HG03460 (cell line): ENCODE data around the gene FOXI2.

Experiments used
- ATAC-seq: cut with Tn5 transposase; IDR thresholded peaks from one replicate; pipeline ENCODE4 v1.9.1; 2021; ENCODE audit not compliant: unreplicated experiment

Gene FOXI2

DNA sequence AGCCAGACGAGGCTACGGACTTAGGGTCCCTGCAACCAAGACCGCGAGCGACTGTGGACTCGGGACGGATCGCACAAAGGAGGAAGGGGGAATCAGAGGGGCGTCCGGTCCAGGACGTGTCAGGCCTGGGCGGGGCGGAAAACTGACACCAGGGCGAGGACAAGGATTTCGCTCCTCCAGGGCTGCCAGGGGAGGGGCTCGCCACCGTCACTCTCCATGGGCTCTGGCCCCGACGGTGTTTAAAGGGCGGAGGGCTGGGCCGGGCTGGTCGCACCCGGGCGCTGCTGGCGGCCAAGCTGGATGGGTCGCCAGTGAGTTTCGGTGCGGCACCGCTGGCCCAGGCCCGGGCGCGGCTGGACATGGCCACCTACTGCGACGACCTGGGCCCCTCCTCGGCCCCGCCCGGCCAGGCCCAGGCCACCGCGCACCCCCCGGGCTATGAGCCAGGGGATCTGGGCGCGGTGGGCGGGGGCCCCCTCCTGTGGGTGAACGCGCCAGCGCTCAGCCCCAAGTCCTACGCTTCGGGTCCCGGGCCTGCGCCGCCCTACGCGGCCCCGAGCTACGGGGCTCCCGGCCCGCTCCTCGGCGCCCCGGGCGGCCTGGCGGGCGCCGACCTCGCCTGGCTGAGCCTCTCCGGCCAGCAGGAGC, at the start of gene FOXI2:
Gene FOXI2 (plus strand): TSS at position 271 of the 648 bp plus-strand sequence. CDS start 89 bp downstream, at position 360.
- no peak for ATAC-seq

DNA sequence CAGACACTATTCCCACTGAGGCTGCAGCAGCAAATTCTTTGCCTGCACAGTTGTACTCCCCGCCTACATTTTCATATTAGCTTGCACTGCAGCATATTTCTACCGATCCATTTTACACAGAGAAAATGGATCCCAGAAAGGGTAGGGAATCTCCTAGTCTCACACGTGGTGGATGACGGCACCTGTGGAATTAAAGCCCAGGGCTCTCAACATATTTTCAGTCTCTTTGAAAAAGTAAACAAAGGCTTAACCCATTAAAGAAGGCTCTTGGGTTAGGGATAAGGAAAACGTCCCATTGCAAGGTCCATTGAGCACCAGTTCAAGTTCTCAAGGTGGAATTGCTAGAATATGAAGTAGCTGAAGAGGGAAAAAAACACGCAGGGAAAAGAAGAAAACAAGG, 49.4 kb upstream of the FOXI2 start:
- ATAC-seq, result no peak

DNA sequence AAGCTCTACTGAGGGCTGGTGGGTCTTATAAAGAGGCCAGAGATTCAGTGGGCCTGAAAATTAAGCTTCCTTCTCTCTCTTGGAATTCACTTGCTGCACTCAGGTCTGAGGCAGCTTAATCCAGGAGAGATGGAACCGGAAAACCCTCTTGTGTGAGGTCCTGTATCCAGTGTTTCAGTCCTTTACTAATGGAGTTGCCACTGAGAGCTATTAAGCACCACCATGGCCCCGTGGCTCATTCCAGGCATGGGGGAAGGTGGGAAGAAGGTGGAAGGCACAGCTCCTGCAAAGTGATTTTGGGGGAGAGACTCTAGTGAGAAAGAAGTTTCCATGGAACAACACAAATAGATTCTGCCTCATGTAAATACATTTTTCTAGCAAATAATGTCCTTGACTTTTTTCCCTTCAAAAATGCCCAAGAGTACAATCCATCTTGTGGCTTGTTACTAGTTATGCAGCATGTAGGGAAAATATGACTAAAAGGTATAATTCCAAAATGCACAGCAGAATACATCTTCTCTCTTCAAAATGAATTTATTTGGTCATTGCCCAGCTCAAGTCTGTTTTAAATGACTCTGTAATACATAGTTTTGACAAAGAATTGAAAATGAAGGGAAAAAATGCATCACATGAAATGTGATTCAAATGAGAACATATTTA, 46.7 kb upstream of the FOXI2 start:
- no peak for ATAC-seq

DNA sequence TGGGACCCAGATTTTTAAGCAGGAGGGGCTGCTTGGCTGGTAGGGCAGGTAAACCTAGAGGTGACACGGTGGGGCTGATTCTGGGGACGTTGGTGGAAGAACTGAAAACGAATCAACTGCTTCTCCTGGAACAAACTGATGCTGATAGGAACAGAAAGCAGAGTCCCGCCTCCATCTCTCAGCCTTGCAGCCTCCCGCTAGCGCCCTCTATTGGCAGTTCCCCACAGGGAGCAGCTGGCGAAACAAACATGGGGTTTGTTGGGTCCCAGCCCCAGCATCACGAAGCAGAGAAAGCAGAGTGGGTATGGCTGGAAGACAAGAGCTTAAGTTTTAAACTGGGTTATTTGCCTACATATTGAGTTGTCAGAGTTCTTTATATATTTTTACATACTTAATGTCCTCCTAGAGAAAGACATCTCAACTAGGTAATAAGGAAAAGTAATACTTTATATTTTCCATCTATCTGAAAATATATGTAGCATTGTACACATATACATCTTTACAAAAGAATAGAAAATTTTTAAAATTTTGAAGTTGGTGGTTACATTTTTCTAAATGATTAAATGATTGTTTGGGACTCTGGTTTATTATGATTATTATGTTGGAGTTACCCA, 42.3 kb upstream of the FOXI2 start:
- peak; percentile 62 for ATAC-seq

DNA sequence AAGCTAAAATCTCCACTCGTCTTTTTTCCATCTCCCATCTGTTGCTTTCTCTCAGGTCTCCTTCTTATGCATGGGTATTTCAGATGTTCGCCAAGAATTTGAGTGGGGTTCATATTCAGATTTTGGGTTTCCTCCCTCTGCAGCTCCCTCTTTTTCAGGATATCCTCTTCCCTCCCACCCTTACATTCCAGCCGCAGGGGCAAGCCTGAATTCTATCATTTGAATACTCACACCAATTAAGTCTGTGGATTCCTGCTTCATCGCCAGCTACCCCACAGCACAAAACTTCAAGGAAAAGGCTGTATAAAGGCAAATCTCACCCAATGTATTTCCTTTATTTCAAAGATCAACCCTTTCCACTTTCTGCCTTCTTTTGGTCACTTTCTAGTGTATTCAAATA, 41.6 kb upstream of the FOXI2 start:
- ATAC-seq, result no peak

DNA sequence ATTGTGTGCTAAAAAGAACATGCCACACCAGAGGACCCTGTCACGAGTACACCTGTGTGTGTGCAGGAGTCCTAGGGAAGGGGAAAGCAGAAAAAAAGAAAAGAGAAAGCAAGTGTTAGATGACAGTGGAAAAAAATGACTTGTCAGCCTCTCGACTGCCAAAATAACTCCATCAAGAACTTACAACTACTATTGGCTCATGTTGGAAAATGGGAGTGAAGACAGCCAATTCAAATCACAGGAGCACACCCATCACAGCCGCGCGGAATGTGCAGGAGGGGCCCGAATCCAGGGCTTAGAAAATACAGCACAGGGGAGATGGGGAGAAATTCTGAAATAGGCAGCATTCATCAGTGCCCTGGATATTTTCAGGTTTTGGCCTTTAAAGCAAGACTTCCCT, 38.1 kb upstream of the FOXI2 start:
- no peak for ATAC-seq

DNA sequence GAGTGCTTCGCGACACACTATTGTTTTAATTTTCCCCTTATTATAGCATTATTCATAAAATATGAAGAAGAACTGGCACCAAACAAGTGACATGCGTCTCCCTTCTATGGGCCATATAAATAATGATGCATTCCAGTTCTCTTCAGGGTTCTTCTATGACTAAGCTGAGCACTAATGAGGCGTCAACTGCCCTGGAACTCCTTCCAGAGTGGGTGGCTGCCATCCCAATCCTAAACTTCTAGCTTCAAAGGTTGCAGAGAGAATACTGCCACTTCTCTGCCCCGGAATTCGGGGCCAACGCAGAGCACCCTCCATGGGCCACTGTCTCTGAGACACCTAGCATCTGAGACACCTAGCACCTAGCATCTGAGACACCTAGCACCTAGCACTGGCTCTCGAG, 37.7 kb upstream of the FOXI2 start:
- ATAC-seq, result no peak

DNA sequence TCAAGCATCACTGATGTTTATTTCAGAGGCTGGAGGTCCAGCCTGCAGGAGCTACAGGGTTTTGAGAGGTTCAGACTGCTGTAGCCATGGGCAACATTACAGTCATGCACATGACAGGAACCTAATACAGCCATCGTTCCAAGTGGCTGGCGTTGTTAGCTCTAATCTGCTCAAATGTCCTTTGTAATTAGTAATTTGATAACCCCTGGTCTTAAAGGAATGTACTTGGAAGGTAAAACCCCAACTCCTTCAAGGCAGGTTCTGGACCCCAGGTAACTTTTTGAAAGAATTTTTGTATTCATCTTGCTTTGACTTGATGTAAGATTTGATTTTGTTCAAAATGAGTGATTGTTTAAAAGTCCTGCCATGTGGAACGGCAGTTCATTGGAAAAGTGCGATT, 34.7 kb upstream of the FOXI2 start:
- ATAC-seq, result no peak

DNA sequence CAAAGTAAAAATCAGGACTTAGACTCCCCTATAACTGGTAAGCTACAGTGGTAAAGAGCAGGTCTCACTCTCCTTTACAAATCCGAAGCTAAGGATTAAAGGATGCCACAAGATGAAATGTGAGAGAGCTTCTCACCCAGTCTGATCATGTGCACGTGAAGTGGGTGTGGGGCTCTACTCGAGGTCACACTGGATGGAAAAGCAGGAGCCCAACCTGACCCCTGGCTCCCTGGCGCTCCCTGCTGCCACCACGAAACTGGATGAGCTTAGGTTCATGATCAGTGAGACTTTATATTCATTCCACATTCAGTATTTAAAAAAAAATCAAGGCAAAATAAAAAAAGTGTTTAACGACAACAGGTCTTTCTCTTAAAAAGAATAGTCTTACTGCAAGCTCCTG, 21.7 kb upstream of the FOXI2 start:
- ATAC-seq, result no peak

DNA sequence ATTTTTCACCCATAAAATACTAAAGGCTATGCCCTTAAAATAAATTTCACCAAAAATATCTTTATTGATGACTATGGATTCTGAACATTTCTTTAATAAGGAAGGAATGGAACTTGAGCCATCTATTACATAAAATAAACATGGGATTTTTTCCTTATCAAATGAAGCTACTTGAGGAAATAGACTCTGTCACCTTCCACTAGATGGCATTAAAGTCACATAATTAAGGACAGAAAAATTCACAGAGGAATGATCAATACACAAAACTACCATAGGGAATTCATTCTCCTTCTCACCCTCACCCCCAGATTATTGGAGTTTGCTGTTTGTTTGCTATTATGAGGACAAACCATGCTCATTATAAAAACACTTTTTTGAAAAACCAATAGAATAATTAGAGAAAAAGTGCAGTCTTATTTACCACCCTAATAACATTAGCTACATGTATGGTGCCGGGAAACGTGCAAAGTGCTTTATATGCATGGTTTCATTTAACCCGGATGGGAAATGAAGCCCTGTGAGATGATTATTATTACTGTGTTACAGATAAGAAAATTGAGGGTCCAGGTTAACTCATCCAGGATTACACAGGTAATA, 21.1 kb upstream of the FOXI2 start:
- ATAC-seq, result no peak

DNA sequence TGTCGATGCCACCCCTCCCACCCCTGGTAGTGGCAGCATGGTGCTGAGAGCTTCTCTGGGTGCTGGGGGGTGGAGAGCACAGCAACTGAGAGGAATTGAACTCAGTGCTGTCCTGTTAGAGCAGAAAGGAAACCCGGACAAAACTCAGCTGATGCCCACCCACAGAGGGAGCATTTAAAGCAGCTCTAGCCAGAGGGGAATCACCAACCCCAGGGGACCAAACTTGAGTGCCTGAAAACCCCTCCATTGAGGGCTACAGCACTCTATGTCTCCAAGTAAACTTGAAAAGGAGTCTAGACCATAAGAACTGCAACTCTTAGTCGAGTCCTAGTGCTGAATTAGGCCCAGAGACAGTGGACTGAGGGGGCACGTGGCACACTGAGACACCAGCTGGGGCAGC, 16.8 kb upstream of the FOXI2 start:
- ATAC-seq, result no peak

DNA sequence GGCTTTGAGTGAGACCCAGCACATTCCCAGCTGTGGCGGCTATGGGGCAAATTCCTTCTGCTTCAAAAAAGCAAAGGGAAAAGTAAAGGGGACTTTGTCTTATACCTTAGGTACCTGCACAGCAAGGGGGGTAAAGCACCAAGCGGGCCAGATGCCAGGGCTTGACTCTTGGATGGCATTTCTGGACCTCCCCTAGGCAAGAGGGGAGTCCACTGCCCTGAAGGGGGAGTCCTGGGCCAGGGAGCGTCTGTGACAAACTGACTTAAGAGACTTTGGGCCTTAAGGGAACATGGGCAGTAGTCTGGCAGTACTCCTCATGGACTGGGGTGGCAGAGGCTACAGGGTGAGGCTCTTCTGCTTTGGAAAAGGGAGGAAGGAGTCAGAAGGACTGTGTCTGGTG, 16.1 kb upstream of the FOXI2 start:
- ATAC-seq, result no peak

DNA sequence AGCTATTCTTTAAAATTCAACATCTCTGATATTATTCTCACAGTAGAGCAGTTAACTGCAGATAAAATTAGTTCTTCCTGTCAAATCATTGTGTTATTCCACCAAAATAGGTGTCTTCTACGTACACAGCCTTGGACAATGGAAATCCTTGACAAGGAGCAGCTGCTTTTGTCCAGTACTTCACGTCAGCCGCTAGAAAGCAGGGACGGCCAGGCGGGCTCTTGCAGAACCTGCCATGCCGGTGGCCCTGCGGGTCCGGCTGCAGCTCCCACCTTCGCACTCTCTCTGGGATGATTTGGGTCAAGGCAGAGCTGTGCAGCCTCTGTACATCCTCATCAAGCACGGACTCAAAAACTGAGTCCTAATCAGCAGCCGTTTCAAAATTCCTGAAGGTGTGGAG, 2.2 kb upstream of the FOXI2 start:
- ATAC-seq, result no peak

DNA sequence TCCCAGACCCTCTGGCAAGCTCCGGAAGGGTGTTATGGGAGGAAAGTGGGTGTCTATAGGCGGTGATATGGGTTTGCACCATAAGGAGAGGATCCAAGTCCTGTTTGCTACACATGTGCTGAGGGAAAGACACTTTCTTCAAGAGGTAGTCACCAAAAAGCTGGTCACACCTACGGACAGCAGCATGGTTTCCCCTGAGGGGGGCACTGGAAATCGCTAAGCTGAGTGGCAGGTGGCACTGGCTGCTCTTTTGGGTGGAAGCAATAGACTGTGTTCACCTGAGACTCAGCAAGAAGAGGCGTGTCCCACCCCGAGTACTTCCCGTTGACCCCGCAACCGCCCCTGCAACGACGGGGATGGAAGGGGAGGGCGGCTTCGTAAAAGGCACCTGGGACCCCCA, 1.8 kb upstream of the FOXI2 start:
- ATAC-seq, result no peak

DNA sequence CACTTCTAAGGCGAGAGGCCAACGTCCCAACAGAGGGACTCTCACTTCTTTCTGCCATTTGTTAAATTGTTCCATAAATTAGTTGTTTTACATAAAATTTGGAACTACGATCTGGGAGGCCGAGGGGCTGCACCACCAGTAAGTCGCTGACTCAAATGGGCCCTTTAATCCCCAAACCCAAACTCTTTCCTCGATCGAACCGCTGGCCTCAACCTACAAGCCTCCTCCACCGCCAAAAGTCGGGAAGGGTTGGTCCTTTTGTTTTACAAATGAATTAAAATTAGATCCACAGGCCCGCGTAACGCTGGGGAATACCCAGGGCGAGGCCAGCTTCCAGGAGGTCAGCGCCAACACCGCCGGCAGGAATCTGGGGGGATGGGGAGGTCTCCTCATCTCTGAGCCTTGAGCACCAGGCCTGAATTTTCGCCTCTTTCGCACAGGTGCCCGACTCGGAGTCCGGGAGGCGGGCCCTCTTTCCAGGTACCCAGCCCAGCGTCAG, 1.2 kb upstream of the FOXI2 start:
- ATAC-seq, result no peak

DNA sequence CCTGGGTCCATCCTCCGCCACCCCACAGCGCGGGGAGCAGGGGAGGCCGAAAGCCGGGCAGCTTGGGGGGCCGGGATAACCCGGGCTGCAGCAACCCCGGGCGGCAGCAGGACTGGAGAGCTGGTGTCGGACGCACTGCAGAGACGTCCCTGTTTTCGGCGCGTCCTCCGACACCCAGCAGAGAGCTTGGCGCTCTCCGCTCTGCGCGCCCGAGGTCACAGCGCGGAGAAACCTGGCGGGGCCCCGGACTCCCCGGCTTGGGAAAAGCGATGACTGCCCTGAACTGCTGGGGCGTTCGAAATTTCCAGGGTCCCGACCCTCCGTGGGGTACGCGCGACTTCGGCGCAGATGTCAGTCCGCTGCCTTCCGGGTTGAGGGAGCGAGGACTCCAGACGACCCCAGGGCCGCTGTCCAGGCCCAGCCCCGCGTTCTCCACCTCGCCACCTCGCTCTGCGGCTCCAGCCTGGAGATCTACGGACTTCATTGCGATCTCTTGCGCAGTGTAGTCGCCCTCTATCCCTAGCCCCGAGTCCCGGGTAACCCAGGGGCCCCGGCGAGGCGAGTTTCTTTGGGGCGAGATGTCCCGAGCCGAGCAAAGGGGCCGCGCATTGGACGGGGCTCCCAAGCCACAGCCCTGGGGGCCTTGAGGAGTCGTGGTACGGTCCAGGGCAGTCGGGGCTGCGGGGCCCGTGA, 617 bp upstream of the FOXI2 start:
- ATAC-seq, result no peak

DNA sequence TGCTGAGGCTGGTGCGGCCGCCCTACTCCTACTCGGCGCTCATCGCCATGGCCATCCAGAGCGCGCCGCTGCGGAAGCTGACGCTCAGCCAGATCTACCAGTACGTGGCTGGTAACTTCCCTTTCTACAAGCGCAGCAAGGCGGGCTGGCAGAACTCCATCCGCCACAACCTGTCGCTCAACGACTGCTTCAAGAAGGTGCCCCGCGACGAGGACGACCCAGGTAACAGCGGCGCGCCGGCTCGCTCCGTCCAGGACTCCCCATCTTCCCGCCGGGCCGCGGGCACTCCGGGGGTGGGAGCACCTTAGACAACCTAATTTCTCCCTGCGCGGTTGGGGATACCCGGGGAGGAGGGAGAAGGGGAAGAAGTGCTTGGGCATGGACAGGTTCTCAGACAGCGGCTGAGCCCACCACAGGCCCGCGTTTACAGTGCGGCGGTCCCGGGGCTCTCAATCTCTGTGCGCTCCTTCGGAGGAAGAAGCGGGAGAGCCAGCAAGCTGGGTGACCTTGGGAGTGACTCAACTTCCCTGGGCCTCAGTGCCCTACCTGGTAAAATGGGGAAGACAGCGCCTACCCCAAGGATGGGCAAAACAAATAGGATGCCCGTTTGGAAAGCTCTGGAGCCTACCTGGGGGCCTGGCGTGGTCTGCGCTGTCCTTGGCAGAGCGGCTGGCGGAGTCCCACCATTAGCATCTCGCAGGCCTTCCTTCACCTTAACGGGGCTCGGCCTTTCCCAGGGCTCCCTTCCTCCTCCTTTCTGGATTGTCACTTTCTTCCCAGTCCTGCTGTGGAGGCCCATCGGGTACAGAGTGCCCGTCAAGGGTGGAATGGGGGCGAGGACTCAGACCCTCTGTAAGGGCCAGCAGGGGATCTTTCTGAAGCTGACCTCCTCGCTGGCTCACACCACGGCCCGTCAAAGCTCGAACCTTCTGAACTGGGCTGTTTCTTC, 852 bp downstream of the FOXI2 start:
- ATAC-seq, result no peak

DNA sequence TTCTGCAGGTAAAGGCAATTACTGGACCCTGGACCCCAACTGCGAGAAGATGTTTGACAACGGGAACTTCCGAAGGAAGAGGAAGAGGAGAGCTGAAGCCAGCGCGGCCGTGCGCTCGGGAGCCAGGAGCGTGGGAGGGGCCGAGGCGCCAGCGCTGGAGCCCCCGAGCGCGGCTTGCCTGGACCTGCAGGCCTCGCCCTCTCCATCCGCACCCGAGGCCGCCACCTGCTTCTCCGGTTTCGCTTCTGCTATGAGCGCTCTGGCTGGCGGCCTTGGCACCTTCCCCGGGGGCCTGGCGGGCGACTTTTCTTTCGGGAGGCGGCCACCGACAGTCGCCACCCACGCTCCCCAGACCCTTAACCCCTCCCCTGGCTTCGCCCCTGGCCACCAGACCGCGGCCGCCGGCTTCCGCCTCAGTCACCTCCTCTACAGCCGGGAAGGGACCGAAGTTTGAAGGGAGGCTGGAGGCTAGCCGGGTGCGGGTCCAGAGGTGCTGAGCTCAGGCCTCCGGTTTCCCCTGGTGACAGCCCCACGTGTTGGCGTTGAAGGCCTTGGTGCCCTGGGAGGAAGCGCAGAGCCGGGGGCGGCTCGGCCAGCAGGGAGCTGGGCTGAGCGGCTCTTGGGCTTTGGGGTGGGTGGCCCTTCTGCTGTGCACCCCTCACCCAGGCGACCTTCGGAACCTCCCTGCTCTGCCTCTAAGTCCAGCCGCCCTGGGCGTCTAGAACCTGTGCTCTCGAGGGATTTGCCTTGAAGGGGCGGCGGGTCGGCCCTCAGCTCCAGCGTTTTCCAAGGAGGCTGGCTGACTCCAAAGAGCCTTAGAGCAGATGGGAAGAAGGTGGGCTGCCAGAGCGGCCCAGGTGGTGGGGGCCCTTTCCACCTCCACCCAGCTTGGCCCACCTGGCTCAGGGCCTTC, 1.8 kb downstream of the FOXI2 start:
- no peak for ATAC-seq

DNA sequence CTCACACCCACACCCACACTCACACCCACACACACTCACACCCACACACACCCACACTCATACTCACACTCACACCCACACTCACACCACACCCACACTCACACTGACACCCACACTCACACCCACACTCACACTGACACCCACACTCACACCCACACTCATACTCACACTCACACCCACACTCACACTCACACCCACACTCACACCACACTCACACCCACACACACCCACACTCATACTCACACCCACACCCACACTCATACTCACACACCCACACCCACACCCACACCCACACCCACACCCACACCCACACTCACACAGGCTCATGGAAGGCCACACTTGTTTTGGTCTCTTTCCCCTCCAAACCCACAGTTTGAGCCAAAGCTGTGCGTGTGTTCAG, 2.9 kb downstream of the FOXI2 start:
- no peak for ATAC-seq
